Measurements from ENCODE around the gene SRPK2.
A peak's percentile ranks its signal among the peaks of the same experiment; 100 is the strongest.
"Not testable (repeated sequence)": the region's sequence is repeated elsewhere in the genome, so short reads cannot be mapped to it uniquely, and the experiment has no call there.

SRPK2 gene

DNA sequence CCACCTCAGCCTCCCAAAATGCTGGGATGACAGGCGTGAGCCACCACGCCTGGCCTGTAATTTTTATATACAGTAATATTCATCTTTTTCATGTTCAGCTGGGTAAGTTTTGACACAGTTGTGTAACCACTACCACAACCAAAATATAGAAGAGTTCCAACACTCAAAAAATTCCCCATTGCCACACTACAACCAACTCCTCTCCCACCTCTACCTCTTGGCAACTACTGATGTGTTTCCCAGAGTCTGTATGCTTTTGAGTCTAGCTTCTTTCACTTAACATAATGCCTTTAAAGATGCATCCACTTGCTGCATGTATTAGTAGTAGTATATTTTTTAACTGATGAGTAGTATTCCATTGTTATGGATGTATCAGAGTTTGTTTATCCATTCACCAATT lies 90.7 kb downstream of the SRPK2 start:
- DNase-seq: no peak

DNA sequence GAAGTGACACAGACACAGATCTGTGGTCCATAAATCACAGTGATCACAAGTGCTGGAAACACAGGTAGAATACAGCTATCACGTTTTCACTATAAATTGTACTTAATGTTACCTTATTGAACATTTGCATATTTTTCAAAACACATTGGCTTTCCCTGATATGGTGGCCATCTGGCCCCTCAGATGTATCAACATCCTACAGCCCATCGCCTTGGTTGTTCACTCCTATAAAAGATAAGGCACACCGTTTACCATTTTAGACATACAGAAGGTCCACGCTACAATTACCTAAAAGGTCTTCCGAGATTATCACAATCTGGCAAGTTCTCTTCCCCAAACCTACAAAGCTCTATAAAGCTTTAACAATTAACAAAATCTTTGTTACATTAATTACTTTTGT lies 91.4 kb downstream of the SRPK2 start:
- DNase-seq: no peak

DNA sequence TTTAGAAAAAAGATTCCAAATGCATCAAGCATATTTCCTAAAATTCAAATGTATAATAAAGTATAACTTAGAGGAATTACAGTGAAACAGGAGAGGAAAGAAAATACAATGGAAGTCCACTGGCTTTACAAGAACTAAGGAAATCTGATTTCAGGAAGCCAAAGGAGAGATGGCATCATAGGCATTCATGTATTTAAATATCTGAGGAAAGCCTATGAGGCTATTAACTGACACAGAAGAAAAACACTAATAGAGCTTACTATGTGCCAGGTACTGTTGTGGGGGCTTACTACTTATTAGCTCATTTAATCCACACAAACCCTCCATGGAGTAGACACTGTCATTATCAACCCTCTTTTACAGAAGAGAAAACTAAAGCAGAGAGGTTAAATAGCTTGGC lies 92.2 kb downstream of the SRPK2 start:
- no peak for DNase-seq

DNA sequence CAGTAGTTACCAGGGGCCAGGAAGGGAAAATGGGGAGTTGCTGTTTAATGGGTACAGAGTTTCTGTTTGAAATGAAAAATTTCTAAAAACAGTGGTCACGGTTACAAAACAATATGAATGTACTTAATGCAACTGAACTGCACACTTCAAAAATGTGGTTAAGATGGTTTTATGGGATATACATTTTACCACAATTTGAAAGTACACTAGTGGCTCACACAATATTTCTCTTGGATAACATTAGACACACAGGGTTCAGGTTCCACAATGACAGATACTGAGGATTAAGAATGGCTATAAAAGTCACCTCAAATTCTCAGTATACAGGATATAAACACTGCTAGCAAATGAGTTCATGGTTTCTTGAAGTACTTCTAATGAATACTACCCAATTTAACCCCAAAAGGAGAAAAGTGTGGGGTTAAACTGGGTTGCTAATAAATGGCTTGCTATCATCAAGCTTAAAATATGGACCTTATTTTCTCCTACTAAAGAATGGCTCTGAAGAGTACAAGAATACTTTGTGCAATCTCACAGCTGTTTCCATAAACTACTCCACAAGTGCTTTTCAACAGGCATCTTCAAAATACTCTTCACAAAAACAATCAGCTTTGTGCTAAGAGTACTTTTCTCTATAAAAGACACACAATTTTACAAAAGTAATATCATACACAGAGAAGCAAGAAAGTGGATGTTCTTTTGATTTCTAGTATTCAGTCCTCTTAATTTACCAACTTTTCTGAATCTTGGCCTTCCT lies 92.9 kb downstream of the SRPK2 start:
- DNase-seq: no peak

DNA sequence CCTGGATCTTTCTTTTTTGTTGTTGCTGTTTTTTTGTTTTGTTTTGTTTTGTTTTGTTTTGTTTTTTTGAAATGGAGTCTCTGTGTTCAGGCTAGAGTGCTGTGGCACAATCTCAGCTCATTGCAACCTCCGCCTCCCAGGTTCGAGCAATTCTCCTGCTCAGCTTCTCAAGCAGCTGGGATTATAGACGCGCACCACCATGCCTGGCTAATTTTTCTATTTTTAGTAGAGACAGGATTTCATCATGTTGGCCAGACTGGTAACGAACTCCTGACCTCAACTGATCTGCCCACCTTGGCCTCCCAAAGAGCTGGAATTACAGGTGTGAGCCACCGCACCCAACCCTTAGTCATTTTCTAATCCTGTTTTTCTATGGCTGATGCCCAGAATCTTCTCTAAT lies 94.2 kb downstream of the SRPK2 start:
- not testable (repeated sequence) for DNase-seq

DNA sequence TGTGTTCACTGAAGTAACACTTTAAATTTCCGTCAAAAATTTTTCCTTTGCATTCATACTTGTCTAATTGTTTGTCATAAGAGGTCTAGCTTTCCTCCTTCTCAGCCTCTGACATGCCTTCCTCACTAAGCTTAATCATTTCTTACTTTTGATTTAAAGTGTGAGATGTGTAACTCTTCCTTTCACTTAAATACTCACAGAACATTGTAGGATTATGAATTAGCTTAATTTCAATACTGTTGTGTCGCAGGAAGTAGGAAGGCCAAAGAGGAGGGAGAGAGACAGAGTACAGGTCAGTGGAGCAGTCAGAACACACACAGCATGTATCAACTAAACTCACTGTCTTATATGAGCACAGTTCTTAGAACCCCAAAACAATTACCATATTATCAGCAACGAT lies 99.0 kb downstream of the SRPK2 start:
- no peak for DNase-seq

DNA sequence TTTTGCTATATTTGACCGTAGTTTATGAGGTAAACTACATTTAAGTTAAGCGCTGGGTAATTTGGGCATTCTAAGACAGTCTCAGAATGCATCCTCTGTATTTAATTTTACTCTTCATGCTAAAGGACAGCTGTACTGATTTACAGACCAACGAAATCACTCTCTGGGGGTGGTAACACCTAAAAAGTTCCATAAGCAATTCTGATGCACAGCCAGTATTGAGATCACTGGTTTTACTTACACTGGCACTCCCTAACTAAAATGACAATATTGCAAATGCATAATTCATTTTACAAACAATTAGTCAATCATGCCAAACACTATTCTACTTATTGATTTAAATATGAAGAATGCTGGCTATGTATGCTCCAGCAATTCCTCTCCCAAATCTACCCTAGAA lies 102.3 kb downstream of the SRPK2 start:
- DNase-seq: no peak

- DNase-seq: no peak
Measured at GRCh38 chr7:105285118-105285874, 103.4 kb downstream of the SRPK2 start.

GRCh38 chr7:105284014-105284413 lies 104.7 kb downstream of the SRPK2 start:
- DNase-seq: no peak

GRCh38 chr7:105281966-105282365 lies 106.8 kb downstream of the SRPK2 start:
- no peak for DNase-seq

- DNase-seq: no peak
Measured at GRCh38 chr7:105279688-105280007, 109.1 kb downstream of the SRPK2 start.

DNA sequence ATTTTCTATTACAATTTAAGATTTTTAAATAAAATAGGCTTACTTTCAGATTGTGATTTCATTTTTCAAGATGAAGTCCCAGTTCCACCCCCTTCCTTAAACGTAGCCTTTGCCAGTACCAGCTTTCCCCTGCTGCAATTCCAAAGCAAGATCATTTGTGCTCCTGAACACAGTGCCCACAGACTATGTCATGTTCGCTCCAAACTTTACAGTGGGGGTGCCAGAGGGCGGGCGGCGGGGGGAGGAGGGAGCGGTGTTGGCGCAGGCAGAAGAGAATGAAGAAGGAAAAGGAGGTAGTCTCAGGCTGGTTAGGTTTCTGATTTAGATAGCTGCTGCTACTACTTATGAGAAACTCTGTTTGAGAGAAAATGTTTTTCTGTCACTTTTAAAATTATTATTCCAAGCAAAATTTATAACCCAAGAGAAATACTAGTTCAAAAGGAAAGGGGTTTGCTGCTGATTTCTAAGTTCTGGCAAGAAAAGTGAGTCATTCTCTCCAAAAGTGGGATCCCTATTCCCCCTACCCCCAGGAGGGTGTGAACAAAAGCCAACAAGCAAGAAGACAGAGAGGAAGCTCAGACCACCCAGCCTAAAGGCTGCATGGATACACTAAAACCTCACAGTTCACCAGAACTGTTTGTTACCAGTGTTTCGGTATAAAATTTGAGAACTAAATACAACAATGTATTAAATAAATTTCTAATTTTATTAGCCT lies 109.6 kb downstream of the SRPK2 start:
- no peak for DNase-seq

DNA sequence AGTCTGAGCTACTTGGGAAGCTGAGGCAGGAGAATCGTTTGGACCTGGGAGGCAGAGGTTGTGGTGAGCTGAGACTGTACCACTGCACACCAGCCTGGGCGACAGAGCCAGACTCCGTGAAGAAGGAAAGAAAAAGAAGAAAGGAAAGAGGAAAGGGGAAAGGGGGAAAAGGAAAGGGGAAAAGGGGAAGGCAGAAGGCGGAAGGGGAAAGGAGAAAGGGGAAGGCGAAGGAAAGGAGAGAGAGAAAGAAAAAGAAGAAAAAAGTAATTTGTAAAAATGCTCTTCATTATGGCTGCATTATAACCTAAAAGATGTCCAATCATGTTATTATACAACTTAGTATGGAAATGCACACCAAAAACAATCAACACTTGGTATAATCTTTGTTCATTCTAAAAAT lies 110.2 kb downstream of the SRPK2 start:
- DNase-seq: no peak

DNA sequence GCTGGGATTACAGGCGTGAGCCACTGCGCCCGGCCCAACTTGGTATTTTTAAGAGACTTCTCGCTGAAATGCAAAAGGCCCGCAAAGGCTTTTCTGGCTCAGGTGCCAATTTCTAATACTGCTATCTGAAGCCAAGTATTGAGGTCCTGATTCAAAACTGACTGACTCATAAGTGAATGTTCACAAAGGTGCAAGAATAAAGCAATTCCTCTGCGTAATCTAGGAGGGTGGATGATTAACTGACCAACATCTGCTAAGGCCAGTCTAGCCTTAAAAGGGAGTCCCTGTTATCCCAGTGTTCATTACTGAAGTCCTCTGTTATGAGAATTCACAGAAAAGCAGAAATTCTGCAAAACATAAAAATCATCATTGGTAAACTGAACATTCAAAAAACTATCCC lies 111.4 kb downstream of the SRPK2 start:
- no peak for DNase-seq

GRCh38 chr7:105270117-105270516 lies 118.6 kb downstream of the SRPK2 start:
- no peak for DNase-seq

- DNase-seq: peak; percentile 25 to 46
Measured at GRCh38 chr7:105269397-105269796, 119.3 kb downstream of the SRPK2 start.

DNA sequence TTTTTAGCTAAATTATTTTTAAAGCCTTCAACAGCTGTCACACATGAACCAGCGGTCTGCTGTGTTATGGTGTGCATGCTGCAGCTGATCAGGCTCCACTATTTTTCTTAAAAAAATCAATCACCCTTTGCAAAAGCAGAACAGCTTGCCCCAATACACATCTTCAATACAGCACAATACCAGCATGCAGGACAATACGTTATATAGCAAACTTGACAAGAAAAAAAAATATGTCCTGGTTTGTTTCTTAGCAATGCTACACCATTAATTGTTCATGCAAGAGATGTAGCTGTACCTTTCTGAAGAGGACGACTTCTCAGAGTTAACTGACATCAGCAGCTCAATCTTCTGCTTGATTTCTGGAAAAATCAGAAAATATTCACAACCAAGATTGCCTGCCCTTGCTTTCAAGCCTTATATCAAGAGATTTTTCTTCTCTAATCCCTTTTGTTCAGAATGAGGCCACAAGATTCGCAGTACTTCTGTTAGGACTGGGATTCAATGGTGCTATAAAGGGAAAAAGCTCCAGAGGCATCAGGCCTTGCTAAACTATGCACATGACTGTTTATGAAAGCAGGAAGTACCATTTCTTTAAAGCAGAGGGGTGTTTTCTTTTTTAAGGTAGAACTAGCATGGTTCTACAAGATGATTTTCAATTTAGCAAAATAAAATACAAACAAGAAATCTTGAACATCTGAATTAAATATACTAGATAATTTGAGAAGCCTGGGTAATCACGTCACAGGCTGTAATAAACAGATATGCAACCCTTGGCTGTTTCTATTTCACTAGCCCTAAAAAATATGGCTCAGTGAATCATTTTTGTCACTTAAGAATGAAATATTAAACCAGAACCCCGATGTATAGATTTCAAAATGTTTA lies 120.0 kb downstream of the SRPK2 start:
- peak; percentile 51 to 83 for DNase-seq

- no peak for DNase-seq
Measured at GRCh38 chr7:105268056-105268455, 120.7 kb downstream of the SRPK2 start.

- no peak for DNase-seq
Measured at GRCh38 chr7:105267244-105267643, 121.5 kb downstream of the SRPK2 start.

- DNase-seq: no peak
Measured at GRCh38 chr7:105264707-105265106, 124.0 kb downstream of the SRPK2 start.

GRCh38 chr7:105261689-105262088 lies 127.0 kb downstream of the SRPK2 start:
- DNase-seq: peak; percentile 73

DNA sequence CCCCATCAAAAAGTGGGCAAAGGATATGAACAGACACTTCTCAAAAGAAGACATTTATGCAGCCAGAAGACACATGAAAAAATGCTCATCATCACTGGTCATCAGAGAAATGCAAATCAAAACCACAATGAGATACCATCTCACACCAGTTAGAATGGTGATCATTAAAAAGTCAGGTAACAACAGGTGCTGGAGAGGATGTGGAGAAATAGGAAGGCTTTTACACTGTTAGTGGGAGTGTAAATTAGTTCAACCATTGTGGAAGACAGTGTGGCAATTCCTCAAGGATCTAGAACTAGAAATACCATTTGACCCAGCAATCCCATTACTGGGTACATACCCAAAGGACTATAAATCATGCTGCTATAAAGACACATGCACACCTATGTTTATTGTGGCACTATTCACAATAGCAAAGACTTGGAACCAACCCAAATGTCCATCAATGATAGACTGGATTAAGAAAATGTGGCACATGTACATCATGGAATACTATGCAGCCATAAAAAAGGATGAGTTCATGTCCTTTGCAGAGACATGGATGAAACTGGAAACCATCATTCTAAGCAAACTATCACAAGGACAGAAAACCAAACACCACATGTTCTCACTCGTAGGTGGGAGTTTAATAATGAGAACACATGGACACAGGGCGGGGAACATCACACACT lies 128.4 kb downstream of the SRPK2 start:
- DNase-seq: not testable (repeated sequence)

Data from Kasumi-1 (cell line).